ENCODE data around the gene DNAAF9.

The DNAAF9 gene

GRCh38 chr20:3371754-3372153, 35.7 kb downstream of the DNAAF9 start:
- no peak for DNase-seq (ENCODE audit: low read depth)

- no peak for DNase-seq (ENCODE audit: low read depth)
These were observed 40.4 kb downstream of the DNAAF9 start for GRCh38 chr20:3367089-3367488.

GRCh38 chr20:3364323-3365013, 43.0 kb downstream of the DNAAF9 start:
- DNase-seq (ENCODE audit: low read depth), result no peak

GRCh38 chr20:3360752-3361151, 46.7 kb downstream of the DNAAF9 start:
- no peak for DNase-seq (ENCODE audit: low read depth)

- DNase-seq (ENCODE audit: low read depth), result no peak
These were observed 48.7 kb downstream of the DNAAF9 start for GRCh38 chr20:3358676-3359340.
